ENCODE data around the gene GTF2A1.

The GTF2A1 gene

GRCh38 chr14:81187832-81188522, 32.8 kb downstream of the GTF2A1 start:
- no peak for DNase-seq (ENCODE audit: low read depth)
- TF ChIP-seq, protein P1, sequence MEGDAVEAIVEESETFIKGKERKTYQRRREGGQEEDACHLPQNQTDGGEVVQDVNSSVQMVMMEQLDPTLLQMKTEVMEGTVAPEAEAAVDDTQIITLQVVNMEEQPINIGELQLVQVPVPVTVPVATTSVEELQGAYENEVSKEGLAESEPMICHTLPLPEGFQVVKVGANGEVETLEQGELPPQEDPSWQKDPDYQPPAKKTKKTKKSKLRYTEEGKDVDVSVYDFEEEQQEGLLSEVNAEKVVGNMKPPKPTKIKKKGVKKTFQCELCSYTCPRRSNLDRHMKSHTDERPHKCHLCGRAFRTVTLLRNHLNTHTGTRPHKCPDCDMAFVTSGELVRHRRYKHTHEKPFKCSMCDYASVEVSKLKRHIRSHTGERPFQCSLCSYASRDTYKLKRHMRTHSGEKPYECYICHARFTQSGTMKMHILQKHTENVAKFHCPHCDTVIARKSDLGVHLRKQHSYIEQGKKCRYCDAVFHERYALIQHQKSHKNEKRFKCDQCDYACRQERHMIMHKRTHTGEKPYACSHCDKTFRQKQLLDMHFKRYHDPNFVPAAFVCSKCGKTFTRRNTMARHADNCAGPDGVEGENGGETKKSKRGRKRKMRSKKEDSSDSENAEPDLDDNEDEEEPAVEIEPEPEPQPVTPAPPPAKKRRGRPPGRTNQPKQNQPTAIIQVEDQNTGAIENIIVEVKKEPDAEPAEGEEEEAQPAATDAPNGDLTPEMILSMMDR (IDR thresholded peaks at IDR 0.05; ENCODE audit: insufficient read depth, low read depth, low read length, missing control alignments) = no peak
- H3K4me3 ChIP-seq (ENCODE audit: low read length) = no peak overlapping the region

- DNase-seq (ENCODE audit: low read depth) = no peak
- TF ChIP-seq, protein P1 (IDR thresholded peaks at IDR 0.05; ENCODE audit: insufficient read depth, low read depth, low read length, missing control alignments) = no peak
- H3K4me3 ChIP-seq (ENCODE audit: low read length) = no peak overlapping the region
Measured at GRCh38 chr14:81179631-81180030, 41.1 kb downstream of the GTF2A1 start.

GRCh38 chr14:81178063-81178462, 42.7 kb downstream of the GTF2A1 start:
- H3K4me3 ChIP-seq (ENCODE audit: low read length) = no peak overlapping the region
- no peak for DNase-seq (ENCODE audit: low read depth)
- TF ChIP-seq, protein P1 (IDR thresholded peaks at IDR 0.05; ENCODE audit: insufficient read depth, low read depth, low read length, missing control alignments) = no peak

GRCh38 chr14:81177225-81177624, 43.5 kb downstream of the GTF2A1 start:
- TF ChIP-seq, protein P1 (IDR thresholded peaks at IDR 0.05; ENCODE audit: insufficient read depth, low read depth, low read length, missing control alignments) = no peak
- H3K4me3 ChIP-seq (ENCODE audit: low read length) = no peak overlapping the region
- DNase-seq (ENCODE audit: low read depth) = no peak

DNA sequence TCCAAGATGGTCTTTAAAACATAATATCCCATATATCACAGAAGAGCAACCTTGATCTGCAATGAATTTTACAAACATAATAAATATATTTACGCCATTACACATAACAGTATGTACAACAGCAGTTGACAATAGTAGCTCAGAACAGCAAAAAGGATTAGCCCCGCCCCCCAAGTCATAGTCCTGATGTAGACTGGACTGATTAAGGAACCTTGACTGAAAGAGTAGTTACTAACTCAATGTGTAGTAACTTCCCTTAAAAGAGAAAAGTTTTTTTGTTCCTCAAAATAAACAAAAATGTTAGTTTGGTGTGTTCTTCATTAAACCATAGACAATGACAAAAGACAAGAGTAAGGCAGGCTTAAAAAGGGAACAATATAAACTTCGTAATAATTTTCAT, 44.5 kb downstream of the GTF2A1 start:
- H3K4me3 ChIP-seq (ENCODE audit: low read length) = no peak overlapping the region
- TF ChIP-seq, protein P1 (IDR thresholded peaks at IDR 0.05; ENCODE audit: insufficient read depth, low read depth, low read length, missing control alignments) = no peak
- DNase-seq (ENCODE audit: low read depth) = no peak

GRCh38 chr14:81172881-81173280, 47.9 kb downstream of the GTF2A1 start:
- TF ChIP-seq, protein P1 (IDR thresholded peaks at IDR 0.05; ENCODE audit: insufficient read depth, low read depth, low read length, missing control alignments) = no peak
- no peak for DNase-seq (ENCODE audit: low read depth)
- no peak overlapping the region for H3K4me3 ChIP-seq (ENCODE audit: low read length)

GRCh38 chr14:81172353-81172752, 48.4 kb downstream of the GTF2A1 start:
- no peak for DNase-seq (ENCODE audit: low read depth)
- TF ChIP-seq, protein P1 (IDR thresholded peaks at IDR 0.05; ENCODE audit: insufficient read depth, low read depth, low read length, missing control alignments) = no peak
- no peak overlapping the region for H3K4me3 ChIP-seq (ENCODE audit: low read length)
